HepG2 (cell line): Measurements from ENCODE around the gene BRIP1. TPM values are rescaled to one million over a fixed set of nuclear protein-coding genes. Genes with fewer than 3 reads are reported as not detected.
"Not testable (repeated sequence)": the region's sequence is repeated elsewhere in the genome, so short reads cannot be mapped to it uniquely, and the experiment has no call there.

Source experiments
- ATAC-seq: fragments of 200-7000 bp; cut with Tn5 transposase; 3 replicates; pipeline ENCODE4 v1.9.1; 2020; ENCODE audit warnings: mild to moderate bottlenecking, moderate library complexity
- BruUV-seq: library from RNA; stranded (reverse); fragments of 400-500 nt; replicated peaks from 2 replicates; lab custom pipeline; 2021; lab: Mats Ljungman, UMichigan
- CTCF ChIA-PET: fragments of 300-600 bp; formaldehyde crosslinking; extraction: SDS; loops from one replicate; lab custom pipeline; 2021; ENCODE audit warnings: low total read pairs, inconsistent platforms, low intra/inter-chr PET ratio; lab: Yijun Ruan, JAX
- POLR2A ChIA-PET: fragments of 350-600 bp; sonication (Branson Sonifier 250); formaldehyde crosslinking; loops from one replicate; lab custom pipeline; 2020; ENCODE audit warnings: antibody characterized with exemption, inconsistent platforms; lab: Yijun Ruan, JAX
- DNase-seq: peaks from one replicate; pipeline ENCODE4 v3.0.0-alpha.2; 2015; ENCODE audit warnings: low spot score
- FAIRE-seq: peaks from 3 replicates; lab custom pipeline; 2011; peaks lifted over from hg19 to GRCh38; lab: Jason Lieb, UNC
- H2AFZ ChIP-seq: one replicate; pipeline ENCODE4 v1.6.1; 2011; ENCODE audit warnings: low read length, inconsistent platforms
- H3K27ac ChIP-seq: fragments of 300-600 bp; 3 replicates; pipeline ENCODE4 v1.8.0; 2011; ENCODE audit warnings: mixed run types, mild to moderate bottlenecking, mixed read lengths, low read length, inconsistent platforms; ENCODE audit not compliant: insufficient read depth; ENCODE audit errors: extremely low read length
- H3K27me3 ChIP-seq, 2 experiments: fragments of 200-600 bp in 1 of 2; 2 replicates in 1 of 2; 3 replicates in 1 of 2; pipeline versions ENCODE4 v1.6.0 to v1.8.0; 2011; ENCODE audit warnings: low read length in 2 of 2, mild to moderate bottlenecking in 2 of 2, moderate library complexity in 2 of 2, inconsistent platforms in 1 of 2; ENCODE audit not compliant: insufficient read depth in 2 of 2, control insufficient read depth in 1 of 2
- H3K36me3 ChIP-seq, 2 experiments: fragments of 200-600 bp in 1 of 2; replicated peaks in 1 of 2; 2 replicates in 1 of 2; 3 replicates in 1 of 2; pipeline versions ENCODE4 v1.5.1 to v1.8.0; 2011; ENCODE audit warnings: low read length in 2 of 2, inconsistent platforms in 1 of 2; ENCODE audit not compliant: insufficient read depth in 2 of 2, control insufficient read depth in 1 of 2
- H3K4me1 ChIP-seq: 2 replicates; pipeline ENCODE4 v1.5.1; 2012; ENCODE audit warnings: low read length, inconsistent platforms; ENCODE audit not compliant: insufficient read depth
- H3K4me2 ChIP-seq: 2 replicates; pipeline ENCODE4 v1.6.0; 2011; ENCODE audit warnings: low read depth, low read length, inconsistent platforms
- H3K4me3 ChIP-seq, 3 experiments: fragments of 200-600 bp in 1 of 3; sonication (generic), shearing (Covaris generic) in 1 of 3; replicated peaks in 1 of 3; 2 replicates each; pipeline ENCODE4 v1.5.1; 2011 to 2016; ENCODE audit warnings: low read length in 3 of 3, inconsistent platforms in 2 of 3, low read depth in 2 of 3, mild to moderate bottlenecking in 2 of 3, control low read depth in 1 of 3, mixed read lengths in 1 of 3; ENCODE audit not compliant: insufficient read depth in 1 of 3
- H3K79me2 ChIP-seq: one replicate; pipeline ENCODE4 v1.6.1; 2011; ENCODE audit warnings: low read length, inconsistent platforms; ENCODE audit not compliant: insufficient read depth
- H3K9ac ChIP-seq: 2 replicates; pipeline ENCODE4 v1.6.0; 2011; ENCODE audit warnings: mild to moderate bottlenecking, low read depth, low read length, inconsistent platforms; ENCODE audit not compliant: insufficient read depth
- H3K9me3 ChIP-seq: 2 replicates; pipeline ENCODE4 v1.5.1; 2012; ENCODE audit warnings: mild to moderate bottlenecking, low read length
- H4K20me1 ChIP-seq: 2 replicates; pipeline ENCODE4 v1.6.0; 2011; ENCODE audit warnings: inconsistent platforms, mild to moderate bottlenecking, low read length, moderate library complexity; ENCODE audit not compliant: insufficient read depth
- FOXK1 ChIP-seq: sonication (generic); formaldehyde crosslinking; IDR thresholded peaks from 2 replicates; pipeline ENCODE4 v1.4.0; 2020; ENCODE audit warnings: low read depth, missing genetic modification reagents, borderline replicate concordance
- NFKBIZ ChIP-seq: IDR thresholded peaks from 2 replicates; pipeline ENCODE4 v1.6.1; 2018; ENCODE audit warnings: missing genetic modification reagents, missing compliant biosample characterization
- NPAS2 ChIP-seq: sonication (generic); formaldehyde crosslinking; IDR thresholded peaks from 2 replicates; pipeline ENCODE4 v1.8.0; 2022; ENCODE audit warnings: mild to moderate bottlenecking, missing genetic modification reagents, borderline replicate concordance
- SKI ChIP-seq: fragments of 450-650 bp; IDR thresholded peaks from one replicate; pipeline ENCODE4 v1.6.1; 2018; ENCODE audit warnings: mild to moderate bottlenecking; ENCODE audit not compliant: partially characterized antibody
- SMAD1 ChIP-seq: sonication (generic); formaldehyde crosslinking; IDR thresholded peaks from 2 replicates; pipeline ENCODE4 v1.4.0; 2020; ENCODE audit warnings: missing genetic modification reagents, low read depth, mild to moderate bottlenecking, borderline replicate concordance
- YY1 ChIP-seq: IDR thresholded peaks from 2 replicates; pipeline ENCODE4 v1.6.1; 2011; ENCODE audit warnings: low read length, low read depth, moderate library complexity, mild to moderate bottlenecking; ENCODE audit not compliant: insufficient read depth, insufficient replicate concordance
- ZMYM3 ChIP-seq: sonication (generic); formaldehyde crosslinking; IDR thresholded peaks from 2 replicates; pipeline ENCODE4 v1.5.1; 2020; ENCODE audit warnings: mild to moderate bottlenecking, missing genetic modification reagents
- ZNF326 ChIP-seq: sonication (generic); formaldehyde crosslinking; IDR thresholded peaks from 2 replicates; pipeline ENCODE4 v1.4.0; 2020; ENCODE audit warnings: missing genetic modification reagents, borderline replicate concordance
- ZNF563 ChIP-seq: sonication (generic); formaldehyde crosslinking; IDR thresholded peaks from 2 replicates; pipeline ENCODE4 v1.8.0; 2022; ENCODE audit warnings: mild to moderate bottlenecking, moderate library complexity, missing genetic modification reagents
- WGBS: methylation state at CpG from one replicate; pipeline ENCODE4 v1.1.6; 2017; ENCODE audit warnings: low lambda C conversion rate; 5-methylcytosine and 5-hydroxymethylcytosine counted together
- in situ Hi-C: cut with HindIII; loops from 2 replicates; pipeline ENCODE4 v1.10.0; 2017; ENCODE audit warnings: low pct_unique_long_range_greater_than_20kb; ENCODE audit not compliant: extremely low pct_ligation_motif_present
- intact Hi-C: fragments of 100-400 bp; cut with micrococcal nuclease; formaldehyde crosslinking; loops from one replicate; pipeline ENCODE4 v1.10.0; 2022; ENCODE audit not compliant: unreplicated experiment
- polyA plus RNA-seq, 8 experiments: library from polyadenylated mRNA; depleted of rRNA in 3 of 8; stranded (reverse) in 7 of 8; unstranded in 1 of 8; fragments of >200 nt; fragmentation: Illumina TruSeq in 4 of 8; extraction: Trizol in 4 of 8; gene quantifications; 2 replicates each; pipeline versions ENCODE4 v1.2.1 to v1.2.3, GENCODE V29; 2011 to 2016; ENCODE audit warnings: low read depth in 4 of 8, missing spikeins in 1 of 8, mixed read lengths in 1 of 8; ENCODE audit not compliant: insufficient read depth in 1 of 8
- total RNA-seq, 5 experiments: library from RNA; depleted of rRNA; stranded (reverse); fragments of >200 nt; fragmentation: Illumina TruSeq; extraction: Trizol; gene quantifications; 2 replicates each; pipeline ENCODE4 v1.2.3, GENCODE V29; 2016; ENCODE audit warnings: low read depth in 1 of 5
- TF ChIP-seq, protein P1 (sequence below): sonication (generic); formaldehyde crosslinking; IDR thresholded peaks from 2 replicates; pipeline ENCODE4 v1.4.0; 2020; ENCODE audit warnings: mild to moderate bottlenecking, missing genetic modification reagents
- TF ChIP-seq, protein P2 (sequence below): sonication (generic); formaldehyde crosslinking; IDR thresholded peaks from 2 replicates; pipeline ENCODE4 v1.9.0; 2022; ENCODE audit warnings: missing genetic modification reagents, mild to moderate bottlenecking, borderline replicate concordance
- TF ChIP-seq, protein P3 (sequence below): IDR thresholded peaks from 2 replicates; pipeline ENCODE4 v1.6.1; 2016; ENCODE audit warnings: missing biosample characterization, missing genetic modification reagents, low read depth

The BRIP1 gene
- total and polyA plus RNA-seq, 2 of the 13 experiments (the other 11 are each of a cell fraction or from before 2014, with no cell fraction given), result 3.8 to 27.7 TPM

DNA sequence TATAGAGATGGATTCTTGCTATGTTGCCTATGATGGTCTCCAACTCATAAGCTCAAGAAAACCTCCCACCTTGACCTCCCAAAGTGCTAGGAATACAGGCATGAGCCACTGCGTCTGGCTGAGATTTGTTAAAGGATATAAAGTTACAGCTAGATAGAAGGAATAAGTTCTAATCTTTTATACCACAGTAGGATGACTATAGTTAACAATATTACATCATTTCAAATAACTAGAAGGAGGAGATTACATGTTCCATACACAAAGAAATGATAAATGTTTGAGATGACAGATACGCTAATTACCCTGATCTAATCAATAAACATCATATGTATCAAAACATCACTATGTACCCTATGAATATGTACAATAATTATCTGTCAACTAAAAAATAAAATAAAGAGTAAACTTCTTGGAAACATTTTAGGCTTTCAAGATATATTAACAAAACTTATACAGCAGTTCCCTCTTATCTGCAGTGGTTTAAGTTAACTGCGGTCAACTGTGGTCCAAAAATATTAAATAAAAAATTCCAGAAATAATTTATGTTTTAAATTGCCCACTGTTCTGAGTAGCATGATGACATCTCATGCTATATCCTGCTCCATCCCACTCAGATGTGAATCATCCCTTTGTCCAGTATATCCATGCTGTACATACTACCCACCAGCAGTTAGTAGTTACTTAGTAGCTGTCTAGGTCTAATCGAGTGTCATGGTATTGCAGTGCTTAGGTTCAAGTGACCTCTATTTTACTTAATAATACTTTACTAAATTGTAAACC is 143.1 kb downstream of the BRIP1 start:
- CTCF ChIA-PET, result no interaction called here

DNA sequence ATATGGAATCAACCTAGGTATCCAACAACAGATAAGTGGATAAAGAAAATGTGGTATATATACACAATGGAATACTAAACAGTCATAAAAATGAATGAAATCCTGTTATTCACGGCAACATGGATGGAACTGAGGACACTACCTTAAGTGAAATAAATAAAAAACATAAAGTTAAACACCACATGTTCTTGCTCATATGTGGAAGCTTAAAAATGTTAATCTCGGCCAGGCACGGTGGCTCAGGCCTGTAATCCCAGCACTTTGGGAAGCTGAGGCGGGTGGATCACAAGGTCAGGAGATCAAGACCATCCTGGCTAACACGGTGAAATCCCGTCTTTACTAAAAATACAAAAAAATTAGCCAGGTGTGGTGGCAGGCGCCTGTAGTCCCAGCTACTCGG is 144.1 kb downstream of the BRIP1 start:
- H3K36me3 ChIP-seq, H3K27me3 ChIP-seq, H4K20me1 ChIP-seq, FAIRE-seq, in situ Hi-C loops, H3K27ac ChIP-seq, H3K9me3 ChIP-seq, intact Hi-C loops, H3K4me1 ChIP-seq, BruUV-seq, ATAC-seq, POLR2A ChIA-PET, H3K4me2 ChIP-seq, H3K9ac ChIP-seq, H3K79me2 ChIP-seq, H2AFZ ChIP-seq, CTCF ChIA-PET, H3K4me3 ChIP-seq, DNase-seq: not testable (repeated sequence)
- 96% methylated on average over 8 of the region's 8 CpGs for WGBS

More for the DNA sequence above, 143.1 kb downstream of the BRIP1 start:
- peaks cover 7% of the 10 kb centered on the region for H3K4me1 ChIP-seq
- no peak overlapping the region for H3K9ac ChIP-seq
- H4K20me1 ChIP-seq, result no peaks in the 10 kb centered on the region
- TF ChIP-seq YY1 (no peak), NFKBIZ (CRISPR knock-in tag) (no peak), ZMYM3 (CRISPR knock-in tag) (no peak), FOXK1 (CRISPR knock-in tag) (no peak), ZNF326 (CRISPR knock-in tag) (no peak), SMAD1 (CRISPR knock-in tag) (no peak), NPAS2 (CRISPR knock-in tag) (no peak), SKI (no peak), ZNF563 (CRISPR knock-in tag) (no peak)
- TF ChIP-seq, protein P1, sequence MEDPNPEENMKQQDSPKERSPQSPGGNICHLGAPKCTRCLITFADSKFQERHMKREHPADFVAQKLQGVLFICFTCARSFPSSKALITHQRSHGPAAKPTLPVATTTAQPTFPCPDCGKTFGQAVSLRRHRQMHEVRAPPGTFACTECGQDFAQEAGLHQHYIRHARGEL, result no peak
- TF ChIP-seq, protein P2, sequence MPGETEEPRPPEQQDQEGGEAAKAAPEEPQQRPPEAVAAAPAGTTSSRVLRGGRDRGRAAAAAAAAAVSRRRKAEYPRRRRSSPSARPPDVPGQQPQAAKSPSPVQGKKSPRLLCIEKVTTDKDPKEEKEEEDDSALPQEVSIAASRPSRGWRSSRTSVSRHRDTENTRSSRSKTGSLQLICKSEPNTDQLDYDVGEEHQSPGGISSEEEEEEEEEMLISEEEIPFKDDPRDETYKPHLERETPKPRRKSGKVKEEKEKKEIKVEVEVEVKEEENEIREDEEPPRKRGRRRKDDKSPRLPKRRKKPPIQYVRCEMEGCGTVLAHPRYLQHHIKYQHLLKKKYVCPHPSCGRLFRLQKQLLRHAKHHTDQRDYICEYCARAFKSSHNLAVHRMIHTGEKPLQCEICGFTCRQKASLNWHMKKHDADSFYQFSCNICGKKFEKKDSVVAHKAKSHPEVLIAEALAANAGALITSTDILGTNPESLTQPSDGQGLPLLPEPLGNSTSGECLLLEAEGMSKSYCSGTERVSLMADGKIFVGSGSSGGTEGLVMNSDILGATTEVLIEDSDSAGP, result no peak
- TF ChIP-seq, protein P3, sequence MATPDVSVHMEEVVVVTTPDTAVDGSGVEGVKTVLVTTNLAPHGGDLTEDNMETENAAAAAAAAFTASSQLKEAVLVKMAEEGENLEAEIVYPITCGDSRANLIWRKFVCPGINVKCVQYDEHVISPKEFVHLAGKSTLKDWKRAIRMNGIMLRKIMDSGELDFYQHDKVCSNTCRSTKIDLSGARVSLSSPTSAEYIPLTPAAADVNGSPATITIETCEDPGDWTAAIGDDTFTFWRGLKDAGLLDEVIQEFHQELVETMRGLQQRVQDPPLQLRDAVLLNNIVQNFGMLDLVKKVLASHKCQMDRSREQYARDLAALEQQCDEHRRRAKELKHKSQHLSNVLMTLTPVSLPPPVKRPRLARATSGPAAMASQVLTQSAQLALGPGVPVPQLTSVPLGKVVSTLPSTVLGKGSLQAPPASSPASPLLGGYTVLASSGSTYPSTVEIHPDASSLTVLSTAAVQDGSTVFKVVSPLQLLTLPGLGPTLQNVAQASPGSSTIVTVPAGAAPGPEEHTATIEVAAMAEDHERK (CRISPR knock-in tag), result no peak
- peaks cover 8% of the 10 kb centered on the region; the same call in 1 of the 2 replicates for H3K9me3 ChIP-seq
- in situ Hi-C loops, result no loop called here
- intact Hi-C loops, result no loop called here
- no peak overlapping the region for H3K4me3 ChIP-seq
- POLR2A ChIA-PET, result no interaction called here
- no TSS peak for BruUV-seq
- no peaks in the 10 kb centered on the region for H3K79me2 ChIP-seq
- peaks cover 0 to 6% of the 10 kb centered on the region in 2 experiments; a peak in 1 of 5 replicates for H3K36me3 ChIP-seq
- 97% methylated on average over 4 of the region's 4 CpGs for WGBS
- H3K27ac ChIP-seq, result no peak overlapping the region
- H2AFZ ChIP-seq, result no peak overlapping the region
- ATAC-seq (no peak; the same call in 2 of the 3 replicates), FAIRE-seq (no peak), DNase-seq (no peak)
- no peak overlapping the region for H3K4me2 ChIP-seq
- no peaks in the 10 kb centered on the region for H3K27me3 ChIP-seq
